ENCODE results near the gene CBARP.

DNA sequence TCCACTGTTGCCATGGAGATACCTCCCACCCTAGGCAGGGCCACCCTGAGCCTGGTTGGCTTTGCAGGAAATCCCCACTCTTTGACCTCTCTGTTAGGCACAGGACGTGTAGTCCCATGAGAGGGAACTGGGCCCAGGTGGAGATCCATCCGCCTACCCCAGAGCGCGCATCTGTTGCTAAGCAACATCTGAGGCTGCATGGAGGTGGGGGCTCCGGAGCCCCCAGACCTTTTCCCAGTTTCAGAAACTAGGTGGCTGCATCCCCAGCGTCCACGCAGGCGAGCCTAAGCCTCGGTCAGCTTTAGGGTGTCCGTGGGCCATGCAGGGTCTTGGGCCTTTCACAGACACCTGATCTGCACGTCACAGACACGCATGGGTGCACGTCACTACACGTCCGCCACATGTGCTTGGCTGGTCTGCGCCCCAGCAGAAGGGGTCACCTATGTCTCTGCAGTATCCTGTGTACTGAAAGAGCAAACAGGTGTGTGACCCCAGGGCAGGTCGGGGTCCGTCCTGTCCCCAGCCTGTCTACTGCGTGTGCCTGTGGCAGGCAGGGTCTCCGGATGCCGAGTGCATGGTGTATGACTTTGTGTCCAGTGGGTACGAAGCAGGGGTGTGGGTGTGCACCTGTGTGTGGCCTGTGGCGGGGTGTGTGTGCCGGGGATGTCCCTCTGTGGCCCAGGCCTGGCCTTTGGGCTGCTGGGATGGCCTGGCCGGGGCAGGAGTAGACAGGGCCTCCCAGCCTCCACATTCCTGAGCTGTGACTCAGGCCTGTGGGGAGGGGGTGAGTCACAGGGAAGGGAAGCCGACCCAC lies 27.2 kb upstream of the CBARP start:
- TF ChIP-seq, protein P1, sequence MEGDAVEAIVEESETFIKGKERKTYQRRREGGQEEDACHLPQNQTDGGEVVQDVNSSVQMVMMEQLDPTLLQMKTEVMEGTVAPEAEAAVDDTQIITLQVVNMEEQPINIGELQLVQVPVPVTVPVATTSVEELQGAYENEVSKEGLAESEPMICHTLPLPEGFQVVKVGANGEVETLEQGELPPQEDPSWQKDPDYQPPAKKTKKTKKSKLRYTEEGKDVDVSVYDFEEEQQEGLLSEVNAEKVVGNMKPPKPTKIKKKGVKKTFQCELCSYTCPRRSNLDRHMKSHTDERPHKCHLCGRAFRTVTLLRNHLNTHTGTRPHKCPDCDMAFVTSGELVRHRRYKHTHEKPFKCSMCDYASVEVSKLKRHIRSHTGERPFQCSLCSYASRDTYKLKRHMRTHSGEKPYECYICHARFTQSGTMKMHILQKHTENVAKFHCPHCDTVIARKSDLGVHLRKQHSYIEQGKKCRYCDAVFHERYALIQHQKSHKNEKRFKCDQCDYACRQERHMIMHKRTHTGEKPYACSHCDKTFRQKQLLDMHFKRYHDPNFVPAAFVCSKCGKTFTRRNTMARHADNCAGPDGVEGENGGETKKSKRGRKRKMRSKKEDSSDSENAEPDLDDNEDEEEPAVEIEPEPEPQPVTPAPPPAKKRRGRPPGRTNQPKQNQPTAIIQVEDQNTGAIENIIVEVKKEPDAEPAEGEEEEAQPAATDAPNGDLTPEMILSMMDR (conservative IDR thresholded peaks at IDR 0.05 in 1 of 2, IDR thresholded peaks at IDR 0.05 in 1 of 2; ENCODE audit: extremely low read depth in 1 of 2, insufficient read depth in 1 of 2, low read depth in 1 of 2, low read length in 2 of 2) = no peak
- TF ChIP-seq EZH2 (IDR thresholded peaks at IDR 0.05; ENCODE audit: borderline replicate concordance, low read length) = no peak

Measured in mammary epithelial cell (primary cell).